Kidney epithelial cell (primary cell): ENCODE results near the gene MYH7B. TPM values are rescaled to one million over a fixed set of nuclear protein-coding genes. Genes with fewer than 3 reads are reported as not detected.

Experiments used
- DNase-seq: peaks from one replicate; pipeline ENCODE4 v3.0.0-alpha.2; 2010; ENCODE audit warnings: low read depth
- H3K27me3 ChIP-seq: 2 replicates; pipeline ENCODE4 v1.6.0; 2011; ENCODE audit warnings: low read length; ENCODE audit not compliant: control insufficient read depth, insufficient read depth
- H3K36me3 ChIP-seq: 2 replicates; pipeline ENCODE4 v1.5.1; 2011; ENCODE audit warnings: low read length; ENCODE audit not compliant: control insufficient read depth, insufficient read depth
- H3K4me3 ChIP-seq: 2 replicates; pipeline ENCODE4 v1.5.1; 2011; ENCODE audit warnings: low read depth, mild to moderate bottlenecking, control low read depth, low read length
- total RNA-seq: library from RNA; depleted of rRNA; stranded (reverse); fragments of >200 nt; gene quantifications from 2 replicates; pipeline ENCODE4 v1.2.3, GENCODE V29; 2015
- TF ChIP-seq, protein P1 (sequence below): IDR thresholded peaks from 2 replicates; pipeline ENCODE4 v1.5.1; 2011; ENCODE audit warnings: mild to moderate bottlenecking, moderate library complexity, low read length, control low read depth, inconsistent platforms; ENCODE audit not compliant: insufficient read depth, poor library complexity, severe bottlenecking

MYH7B gene
- total RNA-seq, 1 donor from 2014 or later, result 0.04 TPM

DNA sequence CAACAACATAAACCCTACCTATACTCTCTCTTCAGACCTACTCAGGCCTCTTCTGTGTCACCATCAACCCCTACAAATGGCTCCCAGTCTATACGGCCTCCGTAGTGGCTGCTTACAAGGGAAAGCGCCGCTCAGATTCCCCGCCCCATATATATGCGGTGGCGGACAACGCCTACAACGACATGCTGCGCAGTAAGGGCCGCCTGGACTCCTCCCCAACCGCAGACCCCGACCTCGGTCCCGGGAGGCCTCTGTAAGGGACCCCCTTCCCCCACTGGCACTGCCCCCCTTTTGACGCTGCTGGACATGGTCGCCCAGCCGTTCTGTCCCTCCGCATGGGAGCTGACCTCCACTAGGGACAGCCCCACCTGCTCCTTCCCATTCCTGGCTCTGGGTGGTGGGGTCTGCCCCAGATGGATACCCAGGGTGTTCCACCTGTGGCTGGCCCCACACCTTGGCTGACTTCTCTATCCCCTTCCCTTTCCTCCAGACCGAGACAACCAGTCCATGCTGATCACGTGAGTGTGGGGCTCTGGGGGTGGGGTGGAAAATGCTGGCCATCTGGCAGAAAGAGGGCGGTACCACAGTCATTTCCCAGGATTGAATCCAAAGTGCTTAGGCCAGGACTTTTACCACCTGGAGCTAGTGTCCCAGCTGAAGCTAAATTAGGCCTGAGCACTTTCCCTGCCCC, 25.0 kb downstream of the MYH7B start:
- TF ChIP-seq, protein P1, sequence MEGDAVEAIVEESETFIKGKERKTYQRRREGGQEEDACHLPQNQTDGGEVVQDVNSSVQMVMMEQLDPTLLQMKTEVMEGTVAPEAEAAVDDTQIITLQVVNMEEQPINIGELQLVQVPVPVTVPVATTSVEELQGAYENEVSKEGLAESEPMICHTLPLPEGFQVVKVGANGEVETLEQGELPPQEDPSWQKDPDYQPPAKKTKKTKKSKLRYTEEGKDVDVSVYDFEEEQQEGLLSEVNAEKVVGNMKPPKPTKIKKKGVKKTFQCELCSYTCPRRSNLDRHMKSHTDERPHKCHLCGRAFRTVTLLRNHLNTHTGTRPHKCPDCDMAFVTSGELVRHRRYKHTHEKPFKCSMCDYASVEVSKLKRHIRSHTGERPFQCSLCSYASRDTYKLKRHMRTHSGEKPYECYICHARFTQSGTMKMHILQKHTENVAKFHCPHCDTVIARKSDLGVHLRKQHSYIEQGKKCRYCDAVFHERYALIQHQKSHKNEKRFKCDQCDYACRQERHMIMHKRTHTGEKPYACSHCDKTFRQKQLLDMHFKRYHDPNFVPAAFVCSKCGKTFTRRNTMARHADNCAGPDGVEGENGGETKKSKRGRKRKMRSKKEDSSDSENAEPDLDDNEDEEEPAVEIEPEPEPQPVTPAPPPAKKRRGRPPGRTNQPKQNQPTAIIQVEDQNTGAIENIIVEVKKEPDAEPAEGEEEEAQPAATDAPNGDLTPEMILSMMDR, result no peak
- Histone ChIP-seq H3K4me3 (no peak overlapping the region), H3K36me3 (no peaks in the 10 kb centered on the region), H3K27me3 (peaks cover 27% of the 10 kb centered on the region)
- no peak for DNase-seq

DNA sequence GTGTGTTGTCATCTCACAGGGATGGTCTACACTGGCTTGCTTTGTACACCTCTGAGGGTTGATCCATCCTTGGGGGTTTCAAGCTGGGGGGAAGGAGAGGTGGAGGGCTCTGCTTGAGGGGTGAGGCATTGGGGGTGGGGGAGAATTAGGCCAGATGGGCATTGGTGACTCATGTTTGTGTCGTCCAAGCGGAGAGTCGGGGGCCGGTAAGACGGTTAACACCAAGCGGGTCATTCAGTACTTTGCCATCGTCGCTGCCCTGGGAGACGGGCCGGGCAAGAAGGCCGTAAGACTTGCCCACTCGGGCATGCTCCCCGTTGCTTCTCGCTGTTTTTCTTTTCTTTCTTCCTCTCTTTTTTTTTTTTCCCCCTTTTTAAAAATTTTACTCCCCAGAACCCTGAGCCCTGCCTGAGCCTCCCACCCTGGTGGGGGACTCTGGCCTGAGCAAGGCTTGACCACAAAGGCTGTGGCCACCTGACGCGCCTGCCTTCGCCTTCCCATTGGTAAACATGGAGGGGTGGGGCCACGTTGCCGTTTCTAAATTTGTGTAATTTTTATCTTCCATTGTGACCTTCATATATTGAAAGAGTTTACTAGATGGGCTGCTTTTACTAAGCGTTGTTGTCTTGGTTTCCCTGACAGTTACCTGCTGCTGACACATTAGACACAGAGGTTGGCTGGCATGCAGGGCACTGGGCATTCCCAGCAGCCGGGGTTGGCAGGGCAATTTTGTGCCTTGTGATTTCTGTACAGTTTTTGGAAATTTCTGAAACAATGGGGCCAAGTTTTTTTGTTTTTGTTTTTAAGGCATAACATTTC, 26.8 kb downstream of the MYH7B start:
- DNase-seq, result no peak
- Histone ChIP-seq H3K36me3 (no peaks in the 10 kb centered on the region), H3K27me3 (peaks cover 36% of the 10 kb centered on the region), H3K4me3 (no peak overlapping the region)
- TF ChIP-seq, protein P1, result no peak

DNA sequence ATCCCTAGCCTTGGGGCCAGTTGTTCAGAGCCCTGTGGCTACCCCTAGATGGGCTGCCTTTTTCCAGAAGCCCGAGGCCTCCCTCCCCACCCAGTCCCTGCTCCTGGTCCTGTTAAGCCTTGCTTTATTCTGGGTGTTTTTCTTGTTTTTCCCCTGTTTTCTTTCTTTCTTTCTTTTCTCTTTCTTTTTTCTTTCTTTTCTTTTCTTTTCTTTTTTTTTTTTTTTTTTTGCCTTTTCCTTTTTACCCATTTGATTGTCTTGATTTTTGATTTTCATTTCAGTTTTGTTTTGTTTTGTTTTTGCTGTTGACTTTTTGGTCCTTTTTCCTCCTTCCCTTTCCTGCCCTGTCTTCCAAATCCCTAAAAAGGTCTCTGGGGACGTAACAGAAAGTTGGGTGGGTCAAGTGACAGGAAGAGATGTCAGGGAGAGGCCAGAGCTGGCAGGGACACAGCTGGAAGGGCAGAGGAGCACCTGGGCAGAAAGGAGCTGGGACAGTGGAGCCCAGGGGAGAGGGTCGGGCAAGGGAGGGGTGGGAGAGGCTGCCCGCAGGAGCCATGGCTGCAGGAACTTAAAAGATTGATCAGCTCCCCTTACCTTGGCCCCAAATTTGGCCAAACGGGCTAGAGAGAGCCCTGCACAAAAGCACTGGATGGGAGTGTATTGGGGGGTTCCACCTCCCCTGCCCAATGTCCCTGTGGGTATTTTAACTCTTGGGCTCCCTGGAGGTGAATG, 27.6 kb downstream of the MYH7B start:
- no peaks in the 10 kb centered on the region for H3K36me3 ChIP-seq
- no peak for DNase-seq
- no peak overlapping the region for H3K4me3 ChIP-seq
- TF ChIP-seq, protein P1, result no peak
- peaks cover 34% of the 10 kb centered on the region for H3K27me3 ChIP-seq

DNA sequence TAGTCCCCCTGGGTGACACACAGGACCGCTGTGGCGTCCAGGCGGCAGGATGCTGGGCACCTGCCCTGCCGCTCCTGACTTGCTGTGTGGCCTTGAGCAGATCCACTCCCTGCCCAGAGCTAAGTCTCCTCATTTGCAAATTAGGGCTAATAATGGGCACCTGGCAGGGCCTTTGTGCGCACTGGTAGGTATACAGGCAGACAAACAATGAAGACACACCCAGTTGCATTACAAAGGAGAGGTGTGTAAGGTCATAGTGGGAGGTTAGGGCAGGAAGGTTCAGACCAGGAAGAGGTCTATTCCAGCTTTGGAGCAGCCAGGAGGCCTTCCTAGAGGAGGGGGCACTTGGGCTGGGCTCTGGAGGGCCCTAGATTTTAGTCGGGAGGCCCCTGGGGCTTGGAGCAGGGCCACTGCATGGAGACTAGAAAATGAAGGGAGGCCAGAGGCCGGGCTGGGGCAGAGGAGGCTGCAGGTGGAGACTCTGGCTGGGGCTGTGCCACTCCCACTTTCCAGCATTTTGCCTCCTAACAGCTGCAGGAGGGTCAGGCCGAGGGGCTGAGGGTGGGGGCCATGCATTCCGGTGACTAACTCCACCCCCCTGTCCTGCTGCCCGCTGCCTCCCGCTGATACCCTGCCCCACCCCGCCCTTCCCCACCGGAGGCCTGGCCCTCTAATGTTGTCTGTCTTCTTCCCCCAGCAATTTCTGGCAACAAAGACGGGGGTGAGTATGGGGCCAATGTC, 28.5 kb downstream of the MYH7B start:
- Histone ChIP-seq H3K36me3 (no peaks in the 10 kb centered on the region), H3K4me3 (no peak overlapping the region), H3K27me3 (peaks cover 34% of the 10 kb centered on the region)
- no peak for DNase-seq
- TF ChIP-seq, protein P1, result no peak

DNA sequence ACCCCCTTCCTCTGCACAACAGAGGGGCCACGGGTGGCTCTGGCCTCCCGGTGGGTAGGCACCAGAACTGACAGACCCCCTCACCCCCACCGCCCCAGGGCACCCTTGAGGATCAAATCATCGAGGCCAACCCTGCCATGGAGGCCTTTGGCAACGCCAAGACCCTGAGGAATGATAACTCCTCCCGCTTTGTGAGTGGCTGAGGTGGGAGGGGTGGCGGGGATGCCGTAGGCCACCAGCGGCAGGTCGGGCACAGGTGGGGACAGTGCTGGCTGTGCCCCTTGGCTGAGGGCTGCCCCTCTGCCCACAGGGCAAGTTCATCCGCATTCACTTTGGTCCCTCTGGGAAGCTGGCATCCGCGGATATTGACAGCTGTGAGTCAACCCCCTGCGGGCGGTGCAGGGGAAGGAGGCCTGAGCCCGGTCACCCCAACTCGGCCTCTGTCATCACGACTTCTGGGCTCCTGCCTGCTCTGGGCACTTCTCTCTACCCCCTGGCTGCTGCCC, 29.1 kb downstream of the MYH7B start:
- no peak for DNase-seq
- no peaks in the 10 kb centered on the region for H3K36me3 ChIP-seq
- TF ChIP-seq, protein P1, result no peak
- H3K27me3 ChIP-seq, result peaks cover 34% of the 10 kb centered on the region
- H3K4me3 ChIP-seq, result no peak overlapping the region
